Measurements from ENCODE around the gene ISCA2.

Gene ISCA2

DNA sequence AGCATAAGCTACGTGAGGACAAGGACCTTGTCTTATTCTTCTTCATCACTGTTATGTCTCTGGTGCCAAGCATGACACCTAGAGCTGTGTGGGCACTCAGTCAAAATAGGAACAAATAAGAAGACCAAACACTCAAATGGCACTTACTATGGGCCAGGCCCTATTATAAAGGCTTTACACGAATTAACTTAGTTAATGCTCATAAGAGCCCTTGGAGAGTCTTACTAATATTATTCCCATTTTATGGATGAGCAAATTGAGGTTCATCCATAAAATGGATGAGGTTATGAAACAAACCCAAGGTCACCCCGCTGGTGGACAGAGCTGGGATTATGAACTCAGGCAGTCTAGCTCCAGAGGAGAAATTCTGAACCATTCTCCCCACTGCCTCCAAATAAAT lies 47.7 kb downstream of the ISCA2 start:
- TF ChIP-seq MAX (IDR thresholded peaks at IDR 0.05; ENCODE audit: low read depth, low read length) (no peak), POLR2A (IDR thresholded peaks at IDR 0.05; ENCODE audit: extremely low read depth, insufficient read length) (no peak), MYC (IDR thresholded peaks at IDR 0.05; ENCODE audit: low read depth, low read length) (no peak)
- TF ChIP-seq, protein P1, sequence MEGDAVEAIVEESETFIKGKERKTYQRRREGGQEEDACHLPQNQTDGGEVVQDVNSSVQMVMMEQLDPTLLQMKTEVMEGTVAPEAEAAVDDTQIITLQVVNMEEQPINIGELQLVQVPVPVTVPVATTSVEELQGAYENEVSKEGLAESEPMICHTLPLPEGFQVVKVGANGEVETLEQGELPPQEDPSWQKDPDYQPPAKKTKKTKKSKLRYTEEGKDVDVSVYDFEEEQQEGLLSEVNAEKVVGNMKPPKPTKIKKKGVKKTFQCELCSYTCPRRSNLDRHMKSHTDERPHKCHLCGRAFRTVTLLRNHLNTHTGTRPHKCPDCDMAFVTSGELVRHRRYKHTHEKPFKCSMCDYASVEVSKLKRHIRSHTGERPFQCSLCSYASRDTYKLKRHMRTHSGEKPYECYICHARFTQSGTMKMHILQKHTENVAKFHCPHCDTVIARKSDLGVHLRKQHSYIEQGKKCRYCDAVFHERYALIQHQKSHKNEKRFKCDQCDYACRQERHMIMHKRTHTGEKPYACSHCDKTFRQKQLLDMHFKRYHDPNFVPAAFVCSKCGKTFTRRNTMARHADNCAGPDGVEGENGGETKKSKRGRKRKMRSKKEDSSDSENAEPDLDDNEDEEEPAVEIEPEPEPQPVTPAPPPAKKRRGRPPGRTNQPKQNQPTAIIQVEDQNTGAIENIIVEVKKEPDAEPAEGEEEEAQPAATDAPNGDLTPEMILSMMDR (IDR thresholded peaks at IDR 0.05; ENCODE audit: low read depth, low read length) = no peak
- no peak overlapping the region for H3K4me3 ChIP-seq (ENCODE audit: low read depth, low read length)
- no peak for DNase-seq (ENCODE audit: low read depth)

DNA sequence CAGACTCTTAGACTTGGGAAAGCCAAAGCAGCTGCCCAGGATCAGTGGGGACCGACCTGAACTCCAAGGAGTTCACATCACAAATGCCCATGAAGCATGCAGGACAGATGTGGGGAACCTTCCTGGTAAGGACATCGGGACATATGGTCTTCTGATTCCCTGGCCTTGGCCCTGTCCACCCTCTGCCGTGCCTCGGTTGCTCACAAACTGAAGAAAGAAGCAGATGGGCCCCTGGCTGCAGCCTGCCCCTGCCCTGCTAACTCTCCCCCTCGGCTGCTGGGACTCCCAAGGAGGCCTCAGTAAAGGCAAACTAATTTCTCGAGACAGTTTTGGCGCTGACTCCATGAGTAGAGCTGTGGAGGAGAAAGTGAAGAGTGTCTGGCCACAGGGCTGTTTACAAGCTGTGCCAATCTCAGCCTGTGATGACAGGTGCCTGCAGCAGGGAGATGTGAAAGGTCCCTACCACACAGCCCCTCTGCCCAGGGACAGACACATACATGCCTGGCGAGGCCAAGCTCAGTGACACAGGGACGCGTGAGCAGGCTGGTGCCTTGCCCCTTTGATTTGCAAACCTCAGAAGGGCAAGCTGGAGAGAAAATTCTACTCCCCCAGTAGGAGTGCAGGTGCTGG lies 48.6 kb downstream of the ISCA2 start:
- H3K4me3 ChIP-seq (ENCODE audit: low read depth, low read length) = no peak overlapping the region
- no peak for DNase-seq (ENCODE audit: low read depth)
- TF ChIP-seq MAX (IDR thresholded peaks at IDR 0.05; ENCODE audit: low read depth, low read length) (no peak), POLR2A (IDR thresholded peaks at IDR 0.05; ENCODE audit: extremely low read depth, insufficient read length) (no peak), MYC (IDR thresholded peaks at IDR 0.05; ENCODE audit: low read depth, low read length) (no peak)
- TF ChIP-seq, protein P1 (IDR thresholded peaks at IDR 0.05; ENCODE audit: low read depth, low read length) = no peak

DNA sequence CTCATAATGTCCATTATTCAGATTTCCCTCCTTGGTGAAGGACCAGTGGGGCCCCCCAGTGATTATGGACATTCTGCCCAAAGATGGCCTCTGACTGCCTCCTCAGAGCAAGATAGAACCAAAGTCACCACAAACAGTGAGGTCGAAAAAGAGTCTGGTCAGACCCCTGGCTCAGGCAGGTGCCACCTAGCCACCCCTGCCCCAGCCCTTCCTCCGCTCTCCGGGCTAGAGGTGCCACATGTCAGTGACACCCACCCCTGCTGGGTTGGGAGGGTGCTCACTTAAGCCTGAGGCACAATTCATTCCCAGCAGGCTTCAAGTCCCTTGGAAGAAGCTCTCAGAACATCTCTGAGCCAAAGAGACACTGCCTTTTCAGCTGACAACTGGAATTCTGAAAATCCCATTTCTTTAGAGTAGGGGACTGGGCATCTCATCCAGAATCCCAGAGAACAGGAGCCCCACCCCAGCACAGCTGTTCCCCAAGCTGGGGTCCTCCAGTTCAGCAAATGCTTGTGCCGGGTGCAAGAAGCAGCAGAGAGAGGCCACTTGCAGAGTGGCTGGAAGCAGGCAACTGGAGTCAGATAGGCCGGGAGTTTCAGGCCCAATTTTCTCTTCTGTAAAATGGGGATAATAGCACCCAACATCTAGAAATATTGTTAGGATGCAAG lies 50.3 kb downstream of the ISCA2 start:
- no peak overlapping the region for H3K4me3 ChIP-seq (ENCODE audit: low read depth, low read length)
- TF ChIP-seq MYC (IDR thresholded peaks at IDR 0.05; ENCODE audit: low read depth, low read length) (no peak), POLR2A (IDR thresholded peaks at IDR 0.05; ENCODE audit: extremely low read depth, insufficient read length) (no peak), MAX (IDR thresholded peaks at IDR 0.05; ENCODE audit: low read depth, low read length) (no peak)
- TF ChIP-seq, protein P1 (IDR thresholded peaks at IDR 0.05; ENCODE audit: low read depth, low read length) = no peak
- DNase-seq (ENCODE audit: low read depth) = no peak

DNA sequence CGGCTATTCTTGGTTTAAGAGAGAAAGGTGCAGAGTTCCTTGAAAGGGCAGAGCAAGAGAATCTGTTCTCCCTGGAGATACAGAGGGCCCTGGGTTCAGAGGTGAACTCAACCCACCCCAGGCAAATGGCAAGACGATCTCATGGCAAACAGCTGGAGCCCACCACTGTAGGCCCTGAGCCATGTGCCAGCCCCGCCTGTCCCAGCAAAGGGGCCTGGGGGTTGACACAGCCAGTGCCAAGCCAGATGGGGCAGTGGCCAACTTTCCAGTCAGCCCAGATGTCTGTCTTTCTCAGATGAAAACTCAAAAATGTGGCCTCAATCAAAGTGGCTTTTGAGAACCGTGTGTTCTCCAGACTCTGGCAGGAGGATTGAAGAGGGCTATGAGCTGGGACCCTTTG lies 51.8 kb downstream of the ISCA2 start:
- no peak for TF ChIP-seq MYC (IDR thresholded peaks at IDR 0.05; ENCODE audit: low read depth, low read length)
- TF ChIP-seq, protein P1 (IDR thresholded peaks at IDR 0.05; ENCODE audit: low read depth, low read length) = no peak
- no peak for TF ChIP-seq POLR2A (IDR thresholded peaks at IDR 0.05; ENCODE audit: extremely low read depth, insufficient read length)
- TF ChIP-seq MAX (IDR thresholded peaks at IDR 0.05; ENCODE audit: low read depth, low read length) = no peak
- no peak for DNase-seq (ENCODE audit: low read depth)
- no peak overlapping the region for H3K4me3 ChIP-seq (ENCODE audit: low read depth, low read length)

DNA sequence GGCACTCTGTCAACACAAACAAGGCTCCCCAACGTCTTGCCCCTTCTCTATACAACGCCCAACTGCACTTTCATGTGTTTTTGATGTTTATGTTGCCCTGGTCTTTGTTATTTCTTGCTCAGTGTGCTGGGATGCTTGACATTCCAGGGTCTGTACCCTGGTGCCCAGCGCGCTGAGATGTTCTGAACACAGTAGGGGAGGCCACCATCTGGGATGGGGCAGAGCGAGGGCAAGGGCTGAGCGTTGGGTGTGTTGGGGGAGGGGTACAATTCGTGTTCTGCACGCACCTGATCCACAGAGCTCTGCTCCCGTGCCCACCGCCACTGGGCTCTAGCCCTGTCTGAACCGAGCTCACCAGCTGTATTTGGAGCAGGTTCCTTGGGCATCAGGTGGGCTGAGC lies 52.9 kb downstream of the ISCA2 start:
- TF ChIP-seq MYC (IDR thresholded peaks at IDR 0.05; ENCODE audit: low read depth, low read length) = no peak
- no peak for TF ChIP-seq MAX (IDR thresholded peaks at IDR 0.05; ENCODE audit: low read depth, low read length)
- TF ChIP-seq, protein P1 (IDR thresholded peaks at IDR 0.05; ENCODE audit: low read depth, low read length) = no peak
- TF ChIP-seq POLR2A (IDR thresholded peaks at IDR 0.05; ENCODE audit: extremely low read depth, insufficient read length) = no peak
- no peak overlapping the region for H3K4me3 ChIP-seq (ENCODE audit: low read depth, low read length)
- DNase-seq (ENCODE audit: low read depth) = no peak
